Smooth muscle cell (in vitro differentiated cells): ENCODE measurements around the gene BTN1A1. TPM values are rescaled to one million over a fixed set of nuclear protein-coding genes. Genes with fewer than 3 reads are reported as not detected.

Source experiments
- DNase-seq: peaks from one replicate; lab custom pipeline; 2025; ENCODE audit not compliant: unreplicated experiment; lab: John Stamatoyannopoulos, UW
- H2AFZ ChIP-seq: fragments of 200-600 bp; sonication (generic); 2 replicates; pipeline ENCODE4 v1.6.0; 2016; ENCODE audit warnings: antibody characterized with exemption, low read depth, mild to moderate bottlenecking
- H3F3A ChIP-seq: fragments of 200-600 bp; sonication (generic); 2 replicates; pipeline ENCODE4 v1.6.0; 2017; ENCODE audit warnings: antibody characterized with exemption, low read depth
- H3K27ac ChIP-seq: fragments of 200-600 bp; sonication (generic); 2 replicates; pipeline ENCODE4 v1.5.1; 2016; ENCODE audit warnings: low read depth, mild to moderate bottlenecking
- H3K27me3 ChIP-seq: fragments of 200-600 bp; sonication (generic); 2 replicates; pipeline ENCODE4 v1.6.1; 2016; ENCODE audit warnings: low read depth, mild to moderate bottlenecking
- H3K36me3 ChIP-seq: fragments of 200-600 bp; sonication (generic); 2 replicates; pipeline ENCODE4 v1.5.1; 2016; ENCODE audit warnings: low read depth
- H3K4me1 ChIP-seq: fragments of 200-600 bp; sonication (generic); 2 replicates; pipeline ENCODE4 v1.5.1; 2016; ENCODE audit warnings: low read depth
- H3K4me2 ChIP-seq: fragments of 200-600 bp; sonication (generic); 2 replicates; pipeline ENCODE4 v1.6.0; 2016; ENCODE audit warnings: mild to moderate bottlenecking
- H3K4me3 ChIP-seq: fragments of 200-600 bp; sonication (generic); 2 replicates; pipeline ENCODE4 v1.5.1; 2016; ENCODE audit warnings: mild to moderate bottlenecking
- H3K79me2 ChIP-seq: fragments of 200-600 bp; sonication (generic); 2 replicates; pipeline ENCODE4 v1.6.0; 2016; ENCODE audit warnings: low read depth, mild to moderate bottlenecking
- H3K9ac ChIP-seq: fragments of 200-600 bp; sonication (generic); 2 replicates; pipeline ENCODE4 v1.6.0; 2016; ENCODE audit warnings: low read depth
- H3K9me3 ChIP-seq: fragments of 200-600 bp; sonication (generic); replicated peaks from 2 replicates; pipeline ENCODE4 v1.5.1; 2016; ENCODE audit warnings: low read depth
- H4K20me1 ChIP-seq: fragments of 200-600 bp; sonication (generic); 2 replicates; pipeline ENCODE4 v1.6.0; 2016; ENCODE audit warnings: low read depth
- WGBS: methylation state at CpG from one replicate; pipeline ENCODE4 v1.1.7; 2016; ENCODE audit warnings: low lambda C conversion rate; 5-methylcytosine and 5-hydroxymethylcytosine counted together
- polyA plus RNA-seq: library from polyadenylated mRNA; unstranded; fragments of >200 nt; fragmentation: Nextera tagmentation; extraction: Ambion mirVana; gene quantifications from 2 replicates; pipeline ENCODE4 v1.2.1, GENCODE V29; 2016
- total RNA-seq: library from RNA; depleted of rRNA; stranded (reverse); fragments of >200 nt; gene quantifications from 2 replicates; pipeline ENCODE4 v1.2.3, GENCODE V29; 2014
- TF ChIP-seq, protein P1 (sequence below): fragments of 200-600 bp; sonication (generic); IDR thresholded peaks from 2 replicates; pipeline ENCODE4 v1.5.1; 2017; ENCODE audit warnings: borderline replicate concordance, mild to moderate bottlenecking, antibody characterized with exemption; ENCODE audit not compliant: insufficient read depth, poor library complexity, severe bottlenecking

Gene BTN1A1
- total and polyA plus RNA-seq, 2 experiments from 2014 or later: not detected

DNA sequence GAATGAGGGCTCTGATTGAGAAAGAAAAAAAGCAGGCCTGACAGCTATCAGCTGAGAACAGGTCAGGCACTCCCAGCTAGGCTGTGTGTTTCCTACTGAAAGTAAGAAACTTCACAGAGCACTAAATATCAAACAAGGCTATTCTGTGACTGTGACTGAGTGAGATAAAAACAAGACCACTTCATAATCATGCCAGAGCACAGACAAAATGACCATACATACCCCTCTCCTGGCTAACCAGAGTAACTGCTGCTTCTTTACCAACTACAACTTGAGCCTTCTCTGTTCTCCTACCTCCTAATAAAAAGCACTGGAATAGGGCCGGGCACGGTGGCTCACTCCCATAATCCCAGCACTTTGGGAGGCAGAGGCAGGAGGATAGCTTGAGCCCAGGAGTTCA, 6.8 kb upstream of the BTN1A1 start:
- 66% methylated on average over 2 of the region's 2 CpGs for WGBS
- Histone ChIP-seq H3K4me3 (no peak overlapping the region), H3K4me1 (no peaks in the 10 kb centered on the region), H3K79me2 (no peaks in the 10 kb centered on the region), H2AFZ (no peak overlapping the region), H3K27me3 (peaks cover 3% of the 10 kb centered on the region), H3K9me3 (no peaks in the 10 kb centered on the region), H3F3A (no peaks in the 10 kb centered on the region), H4K20me1 (no peaks in the 10 kb centered on the region), H3K27ac (no peak overlapping the region), H3K4me2 (no peak overlapping the region), H3K9ac (no peak overlapping the region), H3K36me3 (no peaks in the 10 kb centered on the region)
- DNase-seq: no peak
- TF ChIP-seq, protein P1, sequence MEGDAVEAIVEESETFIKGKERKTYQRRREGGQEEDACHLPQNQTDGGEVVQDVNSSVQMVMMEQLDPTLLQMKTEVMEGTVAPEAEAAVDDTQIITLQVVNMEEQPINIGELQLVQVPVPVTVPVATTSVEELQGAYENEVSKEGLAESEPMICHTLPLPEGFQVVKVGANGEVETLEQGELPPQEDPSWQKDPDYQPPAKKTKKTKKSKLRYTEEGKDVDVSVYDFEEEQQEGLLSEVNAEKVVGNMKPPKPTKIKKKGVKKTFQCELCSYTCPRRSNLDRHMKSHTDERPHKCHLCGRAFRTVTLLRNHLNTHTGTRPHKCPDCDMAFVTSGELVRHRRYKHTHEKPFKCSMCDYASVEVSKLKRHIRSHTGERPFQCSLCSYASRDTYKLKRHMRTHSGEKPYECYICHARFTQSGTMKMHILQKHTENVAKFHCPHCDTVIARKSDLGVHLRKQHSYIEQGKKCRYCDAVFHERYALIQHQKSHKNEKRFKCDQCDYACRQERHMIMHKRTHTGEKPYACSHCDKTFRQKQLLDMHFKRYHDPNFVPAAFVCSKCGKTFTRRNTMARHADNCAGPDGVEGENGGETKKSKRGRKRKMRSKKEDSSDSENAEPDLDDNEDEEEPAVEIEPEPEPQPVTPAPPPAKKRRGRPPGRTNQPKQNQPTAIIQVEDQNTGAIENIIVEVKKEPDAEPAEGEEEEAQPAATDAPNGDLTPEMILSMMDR: peak; percentile 17

DNA sequence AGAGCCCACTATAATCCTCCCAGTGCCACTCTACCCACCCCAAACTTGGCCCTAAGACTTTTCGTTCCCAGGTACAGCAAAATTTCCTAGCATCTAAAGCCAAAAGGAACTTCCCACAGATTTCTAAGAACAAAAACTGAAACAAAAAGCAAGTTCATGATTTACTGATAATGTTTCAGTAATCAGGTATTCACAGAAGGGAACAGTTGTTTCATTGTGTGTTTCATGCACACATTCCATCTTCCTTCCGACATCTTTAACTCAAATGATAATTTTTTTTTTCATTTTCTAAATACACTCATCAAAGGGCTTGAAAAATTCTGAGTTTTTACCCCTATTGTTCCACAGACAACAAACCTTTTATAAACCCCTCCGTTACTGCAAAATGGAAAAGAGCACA, 6.0 kb upstream of the BTN1A1 start:
- H3F3A ChIP-seq: no peaks in the 10 kb centered on the region
- WGBS: 94% methylated on average over 3 of the region's 3 CpGs
- H3K4me1 ChIP-seq: no peaks in the 10 kb centered on the region
- H3K4me2 ChIP-seq: no peak overlapping the region
- no peak for DNase-seq
- no peaks in the 10 kb centered on the region for H3K36me3 ChIP-seq
- H3K4me3 ChIP-seq: no peak overlapping the region
- peaks cover 3% of the 10 kb centered on the region for H3K27me3 ChIP-seq
- TF ChIP-seq, protein P1: no peak
- no peak overlapping the region for H3K27ac ChIP-seq
- H3K79me2 ChIP-seq: no peaks in the 10 kb centered on the region
- no peak overlapping the region for H3K9ac ChIP-seq
- no peaks in the 10 kb centered on the region for H4K20me1 ChIP-seq
- H2AFZ ChIP-seq: no peak overlapping the region
- no peaks in the 10 kb centered on the region for H3K9me3 ChIP-seq

DNA sequence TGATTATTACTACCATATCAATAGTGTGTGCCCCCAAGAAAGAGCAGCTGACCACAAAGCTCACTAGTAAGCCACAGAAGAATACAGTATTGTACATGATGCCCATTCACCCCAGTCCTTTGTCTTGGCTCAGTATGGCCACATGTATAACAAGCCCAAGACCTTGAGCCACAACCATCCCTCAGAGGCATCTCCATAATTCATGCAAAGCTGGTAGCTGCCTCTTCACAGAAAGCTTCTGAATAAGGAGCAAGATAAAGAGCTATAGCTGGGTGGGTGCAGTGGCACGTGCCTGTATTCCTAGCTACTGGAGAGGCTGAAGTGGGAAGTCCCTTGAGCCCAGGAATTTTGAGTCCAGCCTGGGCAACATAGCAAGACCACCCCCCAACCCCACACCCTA, 4.8 kb upstream of the BTN1A1 start:
- Histone ChIP-seq H3K9me3 (no peaks in the 10 kb centered on the region), H3K79me2 (no peaks in the 10 kb centered on the region), H3K36me3 (no peaks in the 10 kb centered on the region), H3K27me3 (peaks cover 10% of the 10 kb centered on the region), H3K4me2 (no peak overlapping the region), H3K4me1 (no peaks in the 10 kb centered on the region), H2AFZ (no peak overlapping the region), H3F3A (no peaks in the 10 kb centered on the region), H3K4me3 (no peak overlapping the region), H4K20me1 (no peaks in the 10 kb centered on the region), H3K27ac (no peak overlapping the region), H3K9ac (no peak overlapping the region)
- TF ChIP-seq, protein P1: no peak
- WGBS: 83% methylated on average over 1 of the region's 1 CpG
- no peak for DNase-seq

DNA sequence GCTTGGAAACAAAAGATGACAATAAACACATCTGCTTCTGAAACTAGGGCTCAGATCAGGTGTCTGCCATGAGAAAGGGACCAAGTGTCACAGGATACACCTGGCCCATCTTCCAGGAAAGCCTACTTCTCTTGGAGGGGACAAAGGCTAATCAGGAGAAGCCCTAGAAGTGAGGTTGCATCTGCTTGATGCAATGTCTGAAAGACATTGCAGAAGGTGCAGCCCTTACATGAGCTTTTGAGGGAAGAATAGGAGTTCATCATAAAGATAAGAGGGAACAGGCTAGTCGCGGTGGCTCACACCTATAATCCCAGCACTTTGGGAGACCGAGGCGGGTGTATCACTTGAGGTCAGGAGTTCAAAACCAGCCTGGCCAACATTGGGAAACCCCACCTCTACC, 2.5 kb upstream of the BTN1A1 start:
- Histone ChIP-seq H3K27me3 (peaks cover 33% of the 10 kb centered on the region), H2AFZ (no peak overlapping the region)

More for the DNA sequence above, 2.5 kb upstream of the BTN1A1 start:
- Histone ChIP-seq H4K20me1 (no peaks in the 10 kb centered on the region), H3K9me3 (no peaks in the 10 kb centered on the region), H3K4me3 (no peak overlapping the region), H3F3A (no peaks in the 10 kb centered on the region), H3K36me3 (no peaks in the 10 kb centered on the region), H3K79me2 (no peaks in the 10 kb centered on the region), H3K27ac (no peak overlapping the region), H3K9ac (no peak overlapping the region), H3K4me2 (no peak overlapping the region), H3K4me1 (peaks cover 4% of the 10 kb centered on the region)
- TF ChIP-seq, protein P1: no peak
- DNase-seq: no peak
- 86% methylated on average over 4 of the region's 4 CpGs for WGBS
